ENCODE data around the gene ERRFI1. TPM values are rescaled to one million over a fixed set of nuclear protein-coding genes. Genes with fewer than 3 reads are reported as not detected.

Gene ERRFI1
- total RNA-seq, 4 donors from 2014 or later: 108 to 313 (median 204) TPM

GRCh38 chr1:8014381-8014988, 11.6 kb downstream of the ERRFI1 start:
- no peak for TF ChIP-seq CTCF (IDR thresholded peaks at IDR 0.05)
- DNase-seq (ENCODE audit: low spot score) (no peak), ATAC-seq (ENCODE audit: low FRiP score) (no peak)

- no peak for TF ChIP-seq CTCF (IDR thresholded peaks at IDR 0.05)
- DNase-seq (ENCODE audit: low spot score) (no peak), ATAC-seq (ENCODE audit: low FRiP score) (no peak)
Measured at GRCh38 chr1:8013800-8014199, 12.3 kb downstream of the ERRFI1 start.

- TF ChIP-seq CTCF (IDR thresholded peaks at IDR 0.05): no peak
- DNase-seq (ENCODE audit: low spot score) (no peak), ATAC-seq (ENCODE audit: low FRiP score) (no peak)
Measured at GRCh38 chr1:8013399-8013798, 12.7 kb downstream of the ERRFI1 start.

- DNase-seq (ENCODE audit: low spot score): no peak
- no peak for TF ChIP-seq CTCF (IDR thresholded peaks at IDR 0.05)
- no peak for ATAC-seq (ENCODE audit: low FRiP score)
Measured at GRCh38 chr1:8012955-8013354, 13.2 kb downstream of the ERRFI1 start.

GRCh38 chr1:8011923-8012858, 13.9 kb downstream of the ERRFI1 start:
- ATAC-seq (ENCODE audit: low FRiP score) (no peak), DNase-seq (ENCODE audit: low spot score) (no peak)
- no peak for TF ChIP-seq CTCF (IDR thresholded peaks at IDR 0.05)

- no peak for TF ChIP-seq CTCF (IDR thresholded peaks at IDR 0.05)
- DNase-seq (ENCODE audit: low spot score) (no peak), ATAC-seq (ENCODE audit: low FRiP score) (no peak)
Measured at GRCh38 chr1:8011016-8011415, 15.1 kb downstream of the ERRFI1 start.
